ENCODE results near the gene ATP4B.
"Not testable (repeated sequence)": the region's sequence is repeated elsewhere in the genome, so short reads cannot be mapped to it uniquely, and the experiment has no call there.

ATP4B gene

GRCh38 chr13:113638806-113639205 is 19.2 kb downstream of the ATP4B start:
- DNase-seq, result no peak

GRCh38 chr13:113638173-113638746 is 19.7 kb downstream of the ATP4B start:
- DNase-seq, result no peak

GRCh38 chr13:113637262-113638160 is 20.5 kb downstream of the ATP4B start:
- peak; percentile 49 for DNase-seq

- DNase-seq, result peak; percentile 50
These were observed 21.6 kb downstream of the ATP4B start for GRCh38 chr13:113636266-113636963.

GRCh38 chr13:113635709-113636108 is 22.3 kb downstream of the ATP4B start:
- peak; percentile 31 for DNase-seq

- DNase-seq, result no peak
These were observed 23.0 kb downstream of the ATP4B start for GRCh38 chr13:113635048-113635420.

- no peak for DNase-seq
These were observed 23.5 kb downstream of the ATP4B start for GRCh38 chr13:113634279-113635047.

- peak; percentile 56 for DNase-seq
These were observed 24.5 kb downstream of the ATP4B start for GRCh38 chr13:113633485-113633873.

GRCh38 chr13:113632706-113633484 is 25.1 kb downstream of the ATP4B start:
- DNase-seq, result no peak

GRCh38 chr13:113631341-113632095 is 26.5 kb downstream of the ATP4B start:
- DNase-seq, result no peak

GRCh38 chr13:113630804-113631203 is 27.2 kb downstream of the ATP4B start:
- no peak for DNase-seq

GRCh38 chr13:113630296-113630695 is 27.7 kb downstream of the ATP4B start:
- no peak for DNase-seq

GRCh38 chr13:113629866-113630265 is 28.1 kb downstream of the ATP4B start:
- no peak for DNase-seq

GRCh38 chr13:113628291-113629270 is 29.4 kb downstream of the ATP4B start:
- DNase-seq, result no peak

- DNase-seq, result no peak
These were observed 30.9 kb downstream of the ATP4B start for GRCh38 chr13:113627136-113627535.

GRCh38 chr13:113625965-113626721 is 31.9 kb downstream of the ATP4B start:
- no peak for DNase-seq

- DNase-seq, result not testable (repeated sequence)
These were observed 33.2 kb downstream of the ATP4B start for GRCh38 chr13:113624640-113625304.

- DNase-seq, result no peak
These were observed 33.8 kb downstream of the ATP4B start for GRCh38 chr13:113624235-113624587.
